GM18507 (cell line): ENCODE results near the gene CMIP.

Experiments used
- DNase-seq: peaks from one replicate; pipeline ENCODE4 v3.0.0; 2011; ENCODE audit warnings: low read depth; ENCODE audit not compliant: insufficient read length; ENCODE audit errors: extremely low spot score
- FAIRE-seq: peaks from 2 replicates; lab custom pipeline; 2011; peaks lifted over from hg19 to GRCh38; lab: Jason Lieb, UNC

CMIP gene

GRCh38 chr16:81754858-81755257 lies 310.2 kb downstream of the CMIP start:
- FAIRE-seq = no peak

GRCh38 chr16:81755915-81756614 lies 311.5 kb downstream of the CMIP start:
- DNase-seq (no peak), FAIRE-seq (no peak)

More at GRCh38 chr16:81754858-81755257, 310.2 kb downstream of the CMIP start:
- no peak for DNase-seq

- FAIRE-seq = no peak
- DNase-seq = no peak
These were observed 312.2 kb downstream of the CMIP start for GRCh38 chr16:81756615-81757356.

- DNase-seq (no peak), FAIRE-seq (no peak)
These were observed 313.8 kb downstream of the CMIP start for GRCh38 chr16:81758376-81758775.
